SK-N-SH (cell line): ENCODE data around the gene C19orf73.

Experiments used
- CTCF ChIP-seq: fragments of 200-600 bp; sonication (generic); IDR thresholded peaks from 2 replicates; pipeline ENCODE4 v1.6.1; 2017; ENCODE audit warnings: antibody characterized with exemption, mild to moderate bottlenecking, moderate library complexity
- EP300 ChIP-seq, 2 experiments: IDR thresholded peaks; 2 replicates each; pipeline versions ENCODE4 v1.4.0 to v1.6.1; 2012; ENCODE audit warnings: borderline replicate concordance in 1 of 2, low read depth in 1 of 2, low read length in 1 of 2
- FOSL2 ChIP-seq: IDR thresholded peaks from 2 replicates; pipeline ENCODE4 v1.4.0; 2012; ENCODE audit warnings: low read depth, mild to moderate bottlenecking, moderate library complexity, borderline replicate concordance
- MEF2A ChIP-seq: IDR thresholded peaks from 2 replicates; pipeline ENCODE4 v1.4.0; 2012; ENCODE audit warnings: low read depth, borderline replicate concordance
- POLR2AphosphoS5 ChIP-seq: IDR thresholded peaks from 2 replicates; pipeline ENCODE4 v1.6.1; 2012; ENCODE audit warnings: low read depth, low read length
- REST ChIP-seq: IDR thresholded peaks from 2 replicates; pipeline ENCODE4 v1.6.1; 2012; ENCODE audit warnings: mild to moderate bottlenecking, low read depth, low read length, moderate library complexity
- RFX5 ChIP-seq: IDR thresholded peaks from 2 replicates; pipeline ENCODE4 v1.6.1; 2012; ENCODE audit warnings: mild to moderate bottlenecking, improper control_type of control experiment, low read length

GRCh38 chr19:49081273-49081672 is 37.7 kb downstream of the C19orf73 start:
- TF ChIP-seq EP300 (IDR thresholded peaks at IDR 0.05; ENCODE audit: borderline replicate concordance in 1 of 2, low read depth in 1 of 2, low read length in 1 of 2) (no peak), CTCF (no peak), RFX5 (no peak), FOSL2 (no peak), MEF2A (no peak), REST (no peak), POLR2AphosphoS5 (no peak)
